ENCODE data around the gene AAGAB.

- TF ChIP-seq ZNF274 (IDR thresholded peaks at IDR 0.05; ENCODE audit: low read depth, low read length) (no peak), SUZ12 (IDR thresholded peaks at IDR 0.05; ENCODE audit: extremely low read depth, insufficient read depth, insufficient read length) (no peak)
Measured at GRCh38 chr15:67167091-67167490, 87.4 kb downstream of the AAGAB start.

All from NT2/D1 (cell line).